GM19372 (cell line): ENCODE results near the gene ARHGEF16.

Experiments
- ATAC-seq: cut with Tn5 transposase; IDR thresholded peaks from one replicate; pipeline ENCODE4 v1.9.1; 2021; ENCODE audit warnings: mild to moderate bottlenecking, low read depth, moderate library complexity; ENCODE audit not compliant: unreplicated experiment

ARHGEF16 gene

DNA sequence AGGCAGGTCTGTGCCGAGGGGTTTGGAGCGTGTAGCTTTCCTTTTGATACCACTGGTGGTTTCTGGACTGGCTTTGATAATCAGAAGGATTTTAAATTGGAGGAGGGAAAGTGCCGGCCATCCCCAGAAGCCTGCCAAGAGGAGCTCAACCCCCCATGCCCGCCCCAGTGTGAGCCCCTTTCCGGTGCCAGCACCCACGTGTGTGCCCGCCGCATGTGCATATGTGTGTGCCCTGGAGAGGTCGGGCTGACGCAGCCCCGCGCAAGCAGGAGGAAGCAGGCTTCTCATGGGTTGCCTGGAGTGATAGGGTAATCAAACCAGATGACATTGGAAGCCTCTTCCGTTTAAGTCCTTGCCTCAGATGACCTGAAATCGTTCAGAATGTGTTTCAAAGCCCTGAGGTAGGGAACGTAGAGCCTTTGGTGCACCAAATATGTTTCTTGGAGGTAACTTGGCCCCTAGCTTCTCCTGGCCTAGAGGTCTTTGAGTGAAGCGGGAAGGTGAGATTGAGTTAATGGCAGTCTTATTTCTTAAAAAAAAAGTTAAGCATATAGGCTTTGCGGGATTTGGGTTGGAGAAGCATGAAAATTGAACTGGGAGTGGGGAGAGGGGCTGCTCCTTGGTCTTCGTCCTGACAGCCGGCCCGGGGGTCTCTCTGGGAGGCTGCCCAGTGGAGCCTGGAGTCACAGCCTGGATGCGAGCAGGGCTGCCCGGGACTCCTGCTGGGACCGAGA lies 34.1 kb upstream of the ARHGEF16 start:
- no peak for ATAC-seq

DNA sequence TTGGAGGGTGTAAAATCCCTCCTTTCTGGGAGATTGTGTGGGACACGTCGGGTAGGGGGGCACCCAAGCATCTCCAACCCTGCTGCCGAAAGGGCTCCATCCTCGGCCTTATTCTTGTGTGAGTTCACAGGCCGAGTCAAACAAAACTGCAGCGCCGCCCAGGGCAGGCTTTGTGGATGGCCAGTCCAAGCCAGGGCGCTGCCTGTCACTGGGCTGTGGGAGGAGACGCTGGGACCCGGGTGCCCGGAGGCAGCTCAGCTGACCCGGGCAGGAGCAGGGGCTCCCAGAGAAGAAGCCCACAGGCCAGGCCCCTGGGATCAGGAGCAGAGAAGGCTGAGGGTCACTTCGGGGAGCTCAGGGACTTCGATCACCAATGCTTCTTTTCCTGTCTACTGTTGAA lies 31.8 kb upstream of the ARHGEF16 start:
- ATAC-seq = no peak

DNA sequence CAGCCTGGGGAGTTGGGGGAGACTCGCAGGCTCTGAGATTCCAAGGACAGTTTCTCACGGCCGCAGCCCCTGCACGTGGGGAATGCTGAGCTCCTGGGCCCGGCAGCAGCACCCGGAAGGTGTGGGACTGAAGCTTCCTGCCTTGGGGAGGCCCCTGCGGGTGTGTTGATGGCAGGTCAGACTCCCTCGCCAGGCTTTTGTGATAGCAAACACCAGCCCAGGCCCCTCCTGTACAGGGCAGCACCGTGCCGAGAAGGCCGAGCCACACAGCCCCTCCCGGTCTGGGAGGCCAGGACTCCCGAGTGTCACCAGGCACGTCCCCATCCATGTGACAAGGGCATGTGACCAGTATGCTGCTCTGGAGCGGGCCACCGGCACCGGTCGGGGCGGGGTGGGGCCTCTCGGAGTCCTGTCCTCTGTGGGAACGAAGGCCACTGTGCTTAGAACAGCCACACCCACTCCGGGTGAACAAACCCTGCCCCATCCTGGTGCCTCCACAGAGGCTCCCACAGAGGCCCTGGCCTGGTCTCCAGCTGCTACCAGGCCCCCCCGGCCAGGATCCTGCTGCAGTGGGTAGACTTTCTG lies 31.1 kb upstream of the ARHGEF16 start:
- no peak for ATAC-seq

DNA sequence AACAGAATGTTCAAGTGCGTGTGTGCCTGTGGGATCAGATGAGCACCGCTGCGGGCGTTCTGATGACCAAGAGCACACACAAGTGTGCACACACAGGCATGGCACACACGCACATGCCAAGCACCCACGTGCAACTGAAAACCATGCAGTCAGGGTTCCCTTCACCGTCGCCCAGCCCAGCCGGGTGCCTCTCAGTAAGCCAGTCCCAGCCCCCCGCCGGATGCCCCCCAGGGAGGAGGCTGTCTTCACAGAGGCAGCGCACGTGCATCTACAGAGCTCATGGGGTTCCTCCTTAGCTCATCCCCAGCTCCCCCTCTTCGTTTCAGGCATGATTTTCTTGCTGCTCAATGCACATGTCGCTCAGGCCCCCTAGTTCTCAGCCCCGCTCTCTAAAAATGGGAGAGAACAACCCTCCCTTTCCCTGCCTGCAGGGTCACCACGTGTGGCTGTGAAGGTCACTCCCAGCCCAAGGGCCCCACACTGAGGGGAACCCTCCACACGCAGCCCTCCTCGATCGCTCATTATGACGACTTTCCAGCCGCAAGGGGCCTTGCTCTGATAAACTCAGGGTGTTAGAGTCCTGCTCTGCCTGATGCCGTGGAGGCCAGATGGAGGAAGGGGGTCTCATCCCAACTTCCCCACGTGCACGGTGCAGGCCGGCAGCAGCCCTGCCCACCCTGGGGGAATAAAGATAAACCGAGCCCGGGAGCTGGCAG lies 30.4 kb upstream of the ARHGEF16 start:
- ATAC-seq = no peak

DNA sequence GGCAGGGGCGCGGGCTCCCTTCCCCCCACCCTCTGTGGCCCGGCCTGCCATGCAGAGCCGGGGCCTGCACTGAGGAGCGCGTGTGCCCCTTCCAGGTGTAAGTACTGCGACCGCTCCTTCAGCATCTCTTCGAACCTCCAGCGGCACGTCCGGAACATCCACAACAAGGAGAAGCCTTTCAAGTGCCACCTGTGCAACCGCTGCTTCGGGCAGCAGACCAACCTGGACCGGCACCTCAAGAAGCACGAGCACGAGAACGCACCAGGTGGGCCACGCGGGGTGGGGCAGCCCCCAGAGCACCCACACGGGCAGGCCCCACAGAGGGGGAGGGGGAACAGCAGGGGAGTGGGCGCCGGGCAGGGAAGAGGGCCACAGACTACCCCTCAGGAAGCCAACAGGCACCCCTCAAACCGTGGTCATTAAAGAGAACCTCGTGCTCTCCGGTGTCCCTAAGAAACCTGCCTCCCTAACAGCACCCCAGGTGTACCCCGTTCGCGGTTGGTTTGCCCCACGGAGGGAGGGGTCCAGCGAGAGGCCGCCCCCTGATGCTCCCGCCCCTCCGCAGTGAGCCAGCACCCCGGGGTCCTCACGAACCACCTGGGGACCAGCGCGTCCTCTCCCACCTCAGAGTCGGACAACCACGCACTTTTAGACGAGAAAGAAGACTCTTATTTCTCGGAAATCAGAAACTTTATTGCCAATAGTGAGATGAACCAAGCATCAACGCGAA lies 28.8 kb upstream of the ARHGEF16 start:
- no peak for ATAC-seq

DNA sequence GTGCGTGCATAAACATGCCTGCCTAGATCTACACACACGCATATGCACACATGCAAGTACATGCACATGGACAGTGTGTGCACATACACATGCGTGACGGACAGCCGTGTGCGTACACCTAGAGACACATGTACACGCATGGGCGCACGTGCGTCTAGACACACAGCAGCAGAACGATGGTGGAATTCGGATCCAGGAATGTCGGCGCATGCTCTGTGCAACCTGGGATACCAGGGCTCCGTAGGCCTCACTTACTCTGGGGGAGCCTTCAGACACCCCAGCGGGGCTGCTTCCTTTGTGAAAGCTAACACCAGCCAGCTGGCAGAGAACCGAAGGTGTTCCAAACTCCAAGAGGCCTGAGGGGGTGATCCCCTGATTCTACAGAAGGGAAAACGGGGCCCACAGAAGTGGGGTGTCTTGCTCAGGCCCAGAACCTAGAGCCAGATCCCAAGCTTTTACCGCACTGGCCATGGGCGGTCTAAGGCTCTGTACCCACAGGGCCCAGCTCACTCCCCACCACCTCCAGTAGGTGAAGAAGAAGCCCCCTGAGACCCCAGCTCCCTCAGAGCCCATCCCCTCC lies 27.4 kb upstream of the ARHGEF16 start:
- ATAC-seq = no peak

DNA sequence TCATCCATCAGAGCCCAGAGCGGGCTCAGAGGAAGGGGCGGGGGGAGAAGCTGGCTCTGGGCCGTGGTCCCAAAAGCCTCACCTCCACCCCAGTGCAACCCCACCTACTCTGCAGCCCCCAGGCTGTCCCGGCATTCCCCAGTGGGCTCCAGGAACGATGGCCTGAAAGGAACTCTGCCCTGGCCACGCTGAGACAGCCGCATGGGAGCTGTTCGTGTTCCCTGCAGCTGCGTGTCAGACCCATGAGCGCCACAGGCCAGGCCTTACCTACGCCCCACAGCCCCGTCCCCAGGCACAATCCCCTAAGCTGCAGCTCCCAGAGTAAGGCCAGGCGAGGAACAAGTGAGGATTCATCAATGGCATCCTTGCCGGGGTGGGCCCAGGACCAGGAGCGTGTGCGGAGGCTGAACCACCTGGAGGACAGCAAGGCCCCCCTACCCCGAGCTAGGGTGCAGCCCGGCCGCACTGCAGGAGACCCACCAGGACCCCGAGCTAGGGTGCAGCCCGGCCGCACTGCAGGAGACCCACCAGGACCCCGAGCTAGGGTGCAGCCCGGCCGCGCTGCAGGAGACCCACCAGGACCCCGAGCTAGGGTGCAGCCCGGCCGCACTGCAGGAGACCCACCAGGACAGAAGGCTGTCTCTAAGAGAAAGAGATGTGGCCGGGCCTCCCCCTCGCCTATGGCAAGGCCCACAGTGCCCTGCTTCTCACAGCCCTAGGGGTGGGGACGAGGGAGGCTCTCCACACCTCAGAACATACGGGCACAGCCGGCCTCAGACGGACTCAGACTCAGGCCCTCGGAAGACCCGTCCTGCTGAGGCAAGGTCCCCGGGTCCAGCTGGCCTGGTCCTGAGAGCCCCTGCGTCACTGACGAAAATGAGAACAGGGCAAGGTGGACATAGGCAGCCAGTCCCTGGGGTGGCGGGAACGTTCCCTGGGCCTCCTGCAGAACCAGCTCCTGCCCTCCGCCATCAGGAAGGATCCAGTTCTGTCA lies 26.5 kb upstream of the ARHGEF16 start:
- no peak for ATAC-seq

DNA sequence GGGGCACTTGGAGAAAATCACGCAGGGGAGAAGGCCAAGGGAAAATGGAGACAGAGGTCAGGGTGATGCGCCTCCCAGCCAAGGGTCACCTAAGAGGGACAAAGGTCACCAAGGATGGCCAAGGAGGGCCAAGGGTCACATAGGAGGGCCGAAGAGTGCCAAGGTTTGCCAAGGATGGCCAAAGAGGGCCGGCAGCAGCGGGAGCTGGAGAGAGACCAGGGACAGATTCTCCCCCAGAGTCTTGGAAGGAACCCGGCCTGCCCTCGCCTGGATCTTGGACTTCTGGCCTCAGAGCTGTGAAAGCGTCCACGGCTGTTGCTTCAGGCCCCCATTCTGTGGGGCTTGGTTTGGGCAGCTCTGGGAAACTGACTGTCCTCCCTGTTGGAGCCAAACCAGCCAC lies 25.6 kb upstream of the ARHGEF16 start:
- no peak for ATAC-seq

DNA sequence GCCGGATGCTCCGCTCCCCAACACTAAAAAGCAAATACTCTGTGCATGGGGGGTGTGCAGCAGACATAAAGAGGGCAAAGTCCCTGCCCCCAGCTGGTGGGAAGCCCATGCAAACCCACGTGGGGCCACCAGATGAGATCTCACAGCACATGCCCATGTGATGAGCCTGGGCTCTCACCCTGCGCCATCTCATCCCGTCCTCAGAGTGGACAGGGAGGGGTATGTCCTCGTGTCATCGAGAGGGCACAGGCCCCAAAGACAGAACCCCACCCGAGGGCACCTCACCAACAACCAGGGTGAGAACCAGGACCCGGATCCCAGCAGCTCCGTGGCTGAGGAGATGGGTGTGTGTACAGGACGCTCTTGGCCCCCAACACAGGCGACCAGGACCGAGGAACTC lies 25.1 kb upstream of the ARHGEF16 start:
- ATAC-seq = no peak

DNA sequence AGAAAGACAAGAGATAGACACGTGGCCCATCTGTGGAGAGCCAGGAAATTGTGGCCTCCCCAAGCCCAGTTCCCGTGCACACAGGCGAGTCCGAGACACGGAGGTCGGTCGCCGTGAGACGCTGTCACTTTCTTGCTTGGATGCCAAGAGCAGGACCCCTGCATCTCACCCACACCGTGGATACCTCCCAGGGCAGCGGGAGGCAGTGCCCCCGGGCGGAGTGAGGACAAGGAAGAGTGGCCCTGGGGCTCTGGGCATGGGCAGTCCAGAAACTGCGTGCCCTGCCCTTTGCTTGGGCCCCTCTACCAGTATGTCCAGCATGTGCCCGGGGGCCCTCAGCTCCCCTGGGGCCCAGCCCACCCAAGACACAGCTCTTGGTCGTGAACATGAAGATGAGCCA lies 24.7 kb upstream of the ARHGEF16 start:
- ATAC-seq = no peak

DNA sequence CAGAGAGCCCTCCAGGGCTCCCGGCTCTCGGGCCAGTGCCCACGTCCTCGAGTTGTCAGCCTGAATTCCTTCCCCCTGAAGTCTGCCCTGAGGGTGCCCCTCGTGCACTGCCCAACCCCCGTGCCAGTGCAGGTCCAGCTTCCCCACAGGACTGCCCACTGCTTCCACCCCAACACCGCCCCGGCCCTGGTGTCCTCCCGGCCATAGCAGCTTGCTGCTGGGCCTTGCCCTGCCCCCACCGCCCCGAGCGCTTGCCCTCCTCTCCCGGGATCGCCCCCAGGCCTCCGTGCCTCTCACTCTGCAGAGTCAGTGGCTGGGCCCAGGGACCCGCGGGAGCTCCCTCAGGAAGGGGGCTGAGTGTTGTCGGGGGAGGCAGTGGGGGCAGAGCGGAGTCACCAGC lies 24.1 kb upstream of the ARHGEF16 start:
- no peak for ATAC-seq

DNA sequence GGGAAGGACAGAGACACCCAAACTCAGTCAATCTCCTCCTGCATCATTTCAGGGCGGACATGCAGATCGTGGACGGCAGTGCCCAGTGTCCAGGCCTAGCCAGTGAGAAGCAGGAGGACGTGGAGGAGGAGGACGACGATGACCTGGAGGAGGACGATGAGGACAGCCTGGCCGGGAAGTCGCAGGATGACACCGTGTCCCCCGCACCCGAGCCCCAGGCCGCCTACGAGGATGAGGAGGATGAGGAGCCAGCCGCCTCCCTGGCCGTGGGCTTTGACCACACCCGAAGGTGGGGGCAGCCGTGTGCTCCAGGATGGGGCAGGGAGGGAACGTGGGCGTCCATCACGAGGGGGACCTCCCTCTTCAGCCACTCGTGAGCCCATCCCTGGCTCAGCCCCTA lies 23.6 kb upstream of the ARHGEF16 start:
- ATAC-seq = no peak

DNA sequence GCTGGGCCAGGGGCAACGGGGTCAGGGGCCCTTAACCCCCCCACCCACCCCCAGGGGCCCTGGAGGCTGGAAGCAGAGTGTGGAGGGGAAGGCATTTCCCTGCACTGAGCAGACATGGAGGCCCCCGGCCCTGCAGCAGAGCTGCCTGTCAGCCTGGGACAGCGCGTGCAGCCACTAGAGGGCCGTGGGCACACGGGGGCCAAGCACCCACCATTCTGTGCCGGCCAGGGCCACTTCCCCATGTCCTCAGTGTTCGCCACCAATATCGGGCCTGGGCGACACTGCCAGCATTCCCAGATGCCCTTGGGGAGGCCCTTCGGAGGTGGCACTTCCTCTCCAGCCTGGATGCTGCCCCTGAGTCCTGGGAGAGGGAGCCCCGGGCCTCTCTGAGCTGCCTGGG lies 23.2 kb upstream of the ARHGEF16 start:
- ATAC-seq = no peak

DNA sequence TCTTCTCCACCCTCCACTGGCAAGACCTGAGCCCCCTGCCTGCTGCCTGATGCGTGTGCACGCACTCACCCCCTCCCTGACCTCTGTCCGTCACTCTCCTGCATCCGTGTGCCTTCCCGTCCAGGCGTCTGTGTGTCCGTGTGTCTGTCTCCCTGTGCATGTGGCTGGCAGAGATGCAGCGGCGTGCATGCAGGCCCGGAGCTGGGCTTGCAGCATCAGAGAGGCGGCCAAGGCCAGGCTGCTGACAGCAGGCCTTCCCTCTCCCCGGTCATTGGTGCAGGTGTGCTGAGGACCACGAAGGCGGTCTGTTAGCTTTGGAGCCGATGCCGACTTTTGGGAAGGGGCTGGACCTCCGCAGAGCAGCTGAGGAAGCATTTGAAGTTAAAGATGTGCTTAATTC lies 22.8 kb upstream of the ARHGEF16 start:
- no peak for ATAC-seq

DNA sequence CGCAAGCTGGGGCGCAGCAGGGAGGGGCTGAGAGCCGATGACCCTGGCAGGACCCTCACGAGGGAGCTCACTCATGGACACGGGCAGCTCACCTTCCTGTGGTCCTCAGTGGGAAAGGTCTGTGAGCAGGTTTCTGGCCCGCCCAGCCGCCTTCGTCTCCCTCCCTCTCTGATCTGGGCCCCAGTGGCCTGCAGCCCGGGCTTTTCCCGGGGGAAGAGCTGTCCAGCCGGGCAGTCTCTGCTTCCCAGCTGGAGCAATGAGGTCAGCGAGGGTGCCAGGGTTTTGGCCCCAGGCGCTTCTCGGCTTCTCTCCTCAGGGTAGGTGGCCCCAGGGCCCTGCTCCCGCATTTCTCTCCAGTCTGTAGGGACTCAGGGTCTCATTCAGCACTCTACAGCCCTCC lies 22.2 kb upstream of the ARHGEF16 start:
- ATAC-seq = no peak

DNA sequence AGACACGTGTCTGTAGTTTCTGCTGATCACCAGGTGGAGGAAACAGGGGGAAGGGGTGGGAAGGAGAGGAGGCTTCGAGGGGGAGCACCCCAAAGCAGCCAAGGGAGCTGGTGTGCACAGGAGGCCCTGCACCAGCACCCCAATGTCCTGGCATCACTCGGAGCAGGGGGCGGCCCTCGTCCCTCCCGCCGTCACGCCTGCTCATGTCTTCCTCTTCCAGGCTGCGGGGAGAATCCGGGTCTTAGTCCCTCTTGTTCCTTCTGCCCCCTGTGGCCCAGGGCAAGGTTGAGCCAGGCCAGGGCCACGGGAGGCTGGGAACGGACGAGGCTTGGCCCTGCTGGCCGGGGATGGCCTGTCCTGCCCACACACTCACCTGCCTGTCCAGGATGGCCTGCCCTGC lies 21.4 kb upstream of the ARHGEF16 start:
- ATAC-seq = no peak

DNA sequence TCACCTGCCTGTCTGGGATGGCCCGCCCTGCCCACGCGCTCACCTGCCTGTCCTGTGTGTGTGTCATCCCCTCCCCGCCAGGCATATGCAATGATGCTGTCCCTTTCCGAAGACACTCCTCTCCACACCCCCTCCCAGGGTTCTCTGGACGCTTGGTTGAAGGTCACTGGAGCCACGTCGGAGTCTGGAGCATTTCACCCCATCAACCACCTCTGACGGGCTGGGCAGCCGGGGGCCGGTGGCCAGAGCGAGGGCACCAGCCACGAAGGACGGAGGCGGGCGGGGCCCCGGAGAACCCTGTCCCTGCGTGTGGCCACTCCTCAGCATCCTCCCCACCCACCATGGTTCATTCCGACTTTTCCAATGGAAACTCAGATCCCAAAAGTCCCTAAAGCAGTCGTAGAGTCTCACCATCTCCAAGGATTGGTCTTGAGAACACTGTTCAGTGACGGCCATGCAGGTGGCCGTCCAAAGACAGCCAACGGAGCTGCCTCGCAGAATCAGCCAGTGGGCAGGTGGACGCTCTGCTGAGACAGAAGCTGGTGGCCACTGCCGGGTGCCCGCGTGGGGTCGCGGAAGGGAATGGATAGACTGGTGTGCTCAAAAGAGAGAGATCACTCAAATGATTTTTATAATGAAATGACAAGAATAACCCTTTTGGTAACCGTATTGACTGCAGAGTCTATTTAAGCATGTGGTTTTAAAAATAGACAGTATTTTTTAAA lies 20.7 kb upstream of the ARHGEF16 start:
- no peak for ATAC-seq

DNA sequence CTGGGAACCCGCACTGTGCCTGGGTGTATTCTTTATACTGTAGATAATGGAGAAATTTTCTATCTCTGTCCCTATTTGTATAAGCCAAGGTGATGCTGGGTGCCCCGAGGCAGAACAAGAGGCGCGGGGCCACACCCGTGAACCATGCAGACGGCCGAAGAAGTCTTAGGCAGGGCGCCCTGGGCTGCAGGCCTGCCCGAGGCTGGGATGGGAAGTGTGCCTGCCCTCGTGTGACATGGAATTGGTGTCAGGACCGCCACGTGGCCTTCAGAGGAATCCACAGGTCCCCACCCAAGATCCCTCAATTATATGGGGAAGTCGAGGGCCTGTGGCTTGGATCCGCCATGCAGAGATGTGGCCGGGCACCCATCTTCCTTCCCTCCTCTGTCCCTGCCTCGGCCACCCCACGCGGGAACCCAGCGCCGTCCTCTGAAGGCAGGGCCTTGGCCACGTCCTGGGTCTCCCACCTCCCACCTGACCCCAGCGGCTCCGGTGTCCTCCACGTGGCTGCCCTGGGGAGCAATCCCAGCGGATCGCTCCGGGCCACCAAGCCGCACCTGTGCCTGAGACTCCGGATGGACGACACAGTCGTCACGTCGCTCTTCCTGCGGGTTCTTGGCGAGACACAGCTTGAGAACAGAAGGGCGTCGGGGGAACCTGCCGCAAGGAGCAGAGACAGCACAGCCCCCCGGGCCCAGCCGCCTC lies 19.9 kb upstream of the ARHGEF16 start:
- no peak for ATAC-seq

DNA sequence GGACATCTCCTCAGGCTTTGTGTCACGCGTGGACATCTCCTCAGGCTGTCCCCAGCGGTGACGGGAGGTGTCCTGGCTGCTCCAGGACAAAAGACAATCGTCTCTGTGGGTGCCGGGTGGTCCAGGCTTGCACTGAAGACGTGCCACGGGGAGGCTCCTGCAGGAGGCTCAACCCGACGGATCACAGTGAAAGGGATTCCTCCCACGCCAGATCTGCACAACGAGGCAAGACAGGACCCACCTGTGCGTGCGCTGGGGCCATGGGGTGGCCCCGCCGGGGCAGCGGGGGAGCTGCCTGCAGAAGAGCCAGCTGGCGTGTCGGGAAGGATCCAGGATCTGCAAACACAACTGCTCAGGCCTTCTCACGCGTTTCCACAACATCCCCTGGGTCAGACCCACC lies 18.8 kb upstream of the ARHGEF16 start:
- ATAC-seq = no peak
